B cell (primary cell): ENCODE measurements around the gene GCNA. TPM values are rescaled to one million over a fixed set of nuclear protein-coding genes. Genes with fewer than 3 reads are reported as not detected.
A peak's percentile ranks its signal among the peaks of the same experiment; 100 is the strongest.

Source experiments
- ATAC-seq: fragments of 200-7000 bp; cut with Tn5 transposase; one replicate; pipeline ENCODE4 v1.10.0; 2021; ENCODE audit warnings: low read depth, mild to moderate bottlenecking, moderate number of reproducible peaks, moderate library complexity
- CTCF ChIA-PET: fragments of 350-600 bp; sonication (Branson Sonifier 250); formaldehyde crosslinking; loops from one replicate; lab custom pipeline; 2021; ENCODE audit warnings: antibody characterized with exemption, inconsistent platforms; lab: Charles Lee
- POLR2A ChIA-PET: fragments of 350-600 bp; sonication (Branson Sonifier 250); formaldehyde crosslinking; loops from one replicate; lab custom pipeline; 2021; ENCODE audit warnings: antibody characterized with exemption; lab: Charles Lee
- DNase-seq: peaks from one replicate; pipeline ENCODE4 v3.0.0; 2013
- H2AFZ ChIP-seq: 2 replicates; pipeline ENCODE4 v1.6.1; 2012; ENCODE audit warnings: mild to moderate bottlenecking, low read depth, low read length; ENCODE audit not compliant: insufficient read depth, poor library complexity, severe bottlenecking
- H3K27ac ChIP-seq, 2 donors: 1 replicate in 1 of 2; 2 replicates in 1 of 2; pipeline ENCODE4 v1.5.1; 2012 to 2013; ENCODE audit warnings: low read length in 2 of 2, mild to moderate bottlenecking in 2 of 2, moderate library complexity in 1 of 2
- H3K27me3 ChIP-seq, 4 experiments: fragments of 200-600 bp in 1 of 4; sonication (generic) in 1 of 4; replicated peaks in 1 of 4; 1 replicate in 2 of 4; 2 replicates in 2 of 4; pipeline versions ENCODE4 v1.6.1 to v1.7.0; 2013 to 2016; ENCODE audit warnings: low read length in 3 of 4, mild to moderate bottlenecking in 2 of 4, mixed read lengths in 1 of 4, moderate library complexity in 1 of 4; ENCODE audit not compliant: insufficient read depth in 4 of 4, control insufficient read depth in 3 of 4; ENCODE audit errors: control extremely low read depth in 1 of 4
- H3K36me3 ChIP-seq, 2 experiments: replicated peaks in 1 of 2; 1 replicate in 1 of 2; 2 replicates in 1 of 2; pipeline versions ENCODE4 v1.6.1 to v1.7.1; 2013; ENCODE audit warnings: low read length in 1 of 2; ENCODE audit not compliant: insufficient read depth in 2 of 2, control insufficient read depth in 1 of 2; ENCODE audit errors: control extremely low read depth in 1 of 2, extremely low read depth in 1 of 2
- H3K4me1 ChIP-seq, 2 donors: fragments of 200-600 bp in 1 of 2; sonication (generic) in 1 of 2; 1 replicate in 1 of 2; 2 replicates in 1 of 2; pipeline versions ENCODE4 v1.5.1 to v1.6.1; 2013 to 2017; ENCODE audit warnings: low read length in 2 of 2; ENCODE audit not compliant: control insufficient read depth in 2 of 2, insufficient read depth in 2 of 2
- H3K4me2 ChIP-seq: replicated peaks from 2 replicates; pipeline ENCODE3; 2012; ENCODE audit warnings: mild to moderate bottlenecking, low read depth, low read length; ENCODE audit not compliant: poor library complexity, severe bottlenecking
- H3K4me3 ChIP-seq, 5 experiments: fragments of 200-600 bp in 1 of 5; sonication (generic) in 1 of 5; 1 replicate in 3 of 5; 2 replicates in 2 of 5; pipeline versions ENCODE4 v1.5.1 to v1.7.0; 2011 to 2016; ENCODE audit warnings: low read length in 4 of 5, mild to moderate bottlenecking in 4 of 5, low read depth in 2 of 5, control low read depth in 1 of 5, moderate library complexity in 1 of 5; ENCODE audit not compliant: insufficient read depth in 1 of 5; ENCODE audit errors: control extremely low read depth in 1 of 5, extremely low read depth in 1 of 5
- H3K79me2 ChIP-seq: fragments of 200-600 bp; sonication (generic); one replicate; pipeline ENCODE4 v1.6.0; 2016; ENCODE audit warnings: low read length; ENCODE audit not compliant: control insufficient read depth, insufficient read depth
- H3K9ac ChIP-seq: fragments of 200-600 bp; sonication (generic); 2 replicates; pipeline ENCODE4 v1.6.1; 2017; ENCODE audit warnings: mild to moderate bottlenecking, low read length, moderate library complexity
- H3K9me3 ChIP-seq, 3 donors: one replicate each; pipeline versions ENCODE4 v1.6.1 to v1.7.1; 2013; ENCODE audit warnings: low read length in 2 of 3; ENCODE audit not compliant: control insufficient read depth in 2 of 3, insufficient read depth in 1 of 3; ENCODE audit errors: control extremely low read depth in 1 of 3
- H4K20me1 ChIP-seq: 2 replicates; pipeline ENCODE4 v1.6.0; 2012; ENCODE audit warnings: mild to moderate bottlenecking, low read length; ENCODE audit not compliant: insufficient read depth, control insufficient read depth, poor library complexity, severe bottlenecking
- H3K27ac Mint-ChIP-seq: one replicate; pipeline ENCODE4 v1.8.0; 2021; ENCODE audit warnings: mixed read lengths
- H3K27me3 Mint-ChIP-seq: one replicate; pipeline ENCODE4 v1.8.0; 2021; ENCODE audit warnings: mixed read lengths
- H3K4me1 Mint-ChIP-seq: one replicate; pipeline ENCODE4 v1.8.0; 2021; ENCODE audit warnings: mixed read lengths
- H3K4me3 Mint-ChIP-seq: one replicate; pipeline ENCODE4 v1.8.0; 2021; ENCODE audit warnings: mixed read lengths
- H3K9me3 Mint-ChIP-seq: one replicate; pipeline ENCODE4 v1.8.0; 2022; ENCODE audit warnings: mixed read lengths; ENCODE audit not compliant: insufficient read depth
- EZH2 ChIP-seq: IDR thresholded peaks from 2 replicates; pipeline ENCODE4 v1.6.1; 2012; ENCODE audit warnings: borderline replicate concordance, low read depth, mild to moderate bottlenecking, moderate library complexity, low read length; ENCODE audit not compliant: insufficient read depth, poor library complexity, severe bottlenecking
- WGBS: methylation state at CpG from one replicate; pipeline ENCODE4 v1.1.5; 2013; ENCODE audit warnings: missing lambda C conversion rate; ENCODE audit not compliant: insufficient coverage; 5-methylcytosine and 5-hydroxymethylcytosine counted together
- intact Hi-C: fragments of 100-400 bp; cut with micrococcal nuclease; formaldehyde crosslinking; loops from one replicate; pipeline ENCODE4 v1.10.0; 2022
- polyA plus RNA-seq: library from polyadenylated mRNA; depleted of rRNA; stranded (reverse); fragments of >200 nt; gene quantifications from 2 replicates; pipeline ENCODE4 v1.2.3, GENCODE V29; 2012
- total RNA-seq, 2 donors: library from RNA; stranded (reverse); fragments of 120-200 nt in 1 of 2; gene quantifications; 1 replicate in 1 of 2; 2 replicates in 1 of 2; pipeline versions ENCODE4 v1.2.3 to v1.2.4, GENCODE V29; 2013 to 2022
- TF ChIP-seq, protein P1 (sequence below): fragments of 200-600 bp; IDR thresholded peaks from one replicate; pipeline ENCODE4 v1.8.0; 2022; ENCODE audit warnings: antibody characterized with exemption, mild to moderate bottlenecking

The GCNA gene
- total and polyA plus RNA-seq, 2 donors (not counting 1 experiment from before 2014, with no cell fraction given): 4.7 to 6.2 TPM

DNA sequence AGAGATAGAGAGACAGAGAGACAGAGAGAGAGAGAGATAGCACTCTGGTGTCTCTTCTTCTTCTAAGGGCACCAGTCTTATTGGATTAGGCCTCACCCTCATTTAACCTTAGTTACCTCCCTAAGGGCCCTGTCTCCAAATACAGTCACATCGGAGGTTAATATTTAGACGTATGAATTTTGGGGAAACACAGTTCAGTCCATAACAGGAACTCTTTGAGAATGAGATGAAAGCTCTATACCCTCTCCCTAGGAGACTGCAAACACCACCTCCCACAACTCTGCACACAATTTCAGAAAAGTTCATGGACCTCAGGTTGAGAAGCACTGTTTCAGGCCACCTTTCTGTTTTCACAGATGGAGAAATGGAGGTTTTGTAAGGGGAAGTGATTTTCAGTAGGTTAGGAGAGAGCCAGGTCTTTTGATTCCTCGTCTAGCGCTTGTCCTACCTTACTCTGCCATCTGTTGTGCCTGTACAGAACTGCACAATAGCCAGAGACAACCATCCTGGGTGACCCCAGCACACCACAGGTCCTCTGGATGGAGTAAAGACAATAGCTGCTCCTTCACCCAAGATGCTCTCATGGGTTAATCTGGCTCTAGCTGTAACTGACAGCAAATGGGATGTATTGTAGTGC, 72.2 kb downstream of the GCNA start:
- Histone ChIP-seq H3K27me3 (no peaks in the 10 kb centered on the region), H3K4me3 (no peak overlapping the region), H3K79me2 (no peaks in the 10 kb centered on the region), H3K4me2 (no peak overlapping the region), H3K9me3 (no peaks in the 10 kb centered on the region), H3K36me3 (no peaks in the 10 kb centered on the region), H2AFZ (no peak overlapping the region), H4K20me1 (no peaks in the 10 kb centered on the region), H3K27ac (no peak overlapping the region), H3K4me1 (peaks cover 0 to 5% of the 10 kb centered on the region in 2 donors), H3K9ac (no peak overlapping the region)
- H3K9me3 Mint-ChIP-seq: no peaks in the 10 kb centered on the region
- no peaks in the 10 kb centered on the region for H3K27me3 Mint-ChIP-seq
- no CpG with 5 or more reads among the region's 4 CpGs for WGBS
- H3K4me1 Mint-ChIP-seq: peaks cover 10% of the 10 kb centered on the region
- intact Hi-C loops: loop anchor here (5.0 kb wide), 1 partner anchor 233 kb away; no protein-coding TSS in a partner anchor
- H3K27ac Mint-ChIP-seq: no peak overlapping the region
- H3K4me3 Mint-ChIP-seq: no peak overlapping the region
- no peak for TF ChIP-seq EZH2
- TF ChIP-seq, protein P1, sequence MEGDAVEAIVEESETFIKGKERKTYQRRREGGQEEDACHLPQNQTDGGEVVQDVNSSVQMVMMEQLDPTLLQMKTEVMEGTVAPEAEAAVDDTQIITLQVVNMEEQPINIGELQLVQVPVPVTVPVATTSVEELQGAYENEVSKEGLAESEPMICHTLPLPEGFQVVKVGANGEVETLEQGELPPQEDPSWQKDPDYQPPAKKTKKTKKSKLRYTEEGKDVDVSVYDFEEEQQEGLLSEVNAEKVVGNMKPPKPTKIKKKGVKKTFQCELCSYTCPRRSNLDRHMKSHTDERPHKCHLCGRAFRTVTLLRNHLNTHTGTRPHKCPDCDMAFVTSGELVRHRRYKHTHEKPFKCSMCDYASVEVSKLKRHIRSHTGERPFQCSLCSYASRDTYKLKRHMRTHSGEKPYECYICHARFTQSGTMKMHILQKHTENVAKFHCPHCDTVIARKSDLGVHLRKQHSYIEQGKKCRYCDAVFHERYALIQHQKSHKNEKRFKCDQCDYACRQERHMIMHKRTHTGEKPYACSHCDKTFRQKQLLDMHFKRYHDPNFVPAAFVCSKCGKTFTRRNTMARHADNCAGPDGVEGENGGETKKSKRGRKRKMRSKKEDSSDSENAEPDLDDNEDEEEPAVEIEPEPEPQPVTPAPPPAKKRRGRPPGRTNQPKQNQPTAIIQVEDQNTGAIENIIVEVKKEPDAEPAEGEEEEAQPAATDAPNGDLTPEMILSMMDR: no peak
- ChIA-PET CTCF (interaction anchor here (0.5 to 1.4 kb wide), 5 partner anchors 26 to 116 kb away, joined by 3 to 5 read pairs (median 3); partner anchors contain the start of gene CXCR3), POLR2A (no interaction called here)
- DNase-seq (peak; percentile 41), ATAC-seq (peak; percentile 86)

DNA sequence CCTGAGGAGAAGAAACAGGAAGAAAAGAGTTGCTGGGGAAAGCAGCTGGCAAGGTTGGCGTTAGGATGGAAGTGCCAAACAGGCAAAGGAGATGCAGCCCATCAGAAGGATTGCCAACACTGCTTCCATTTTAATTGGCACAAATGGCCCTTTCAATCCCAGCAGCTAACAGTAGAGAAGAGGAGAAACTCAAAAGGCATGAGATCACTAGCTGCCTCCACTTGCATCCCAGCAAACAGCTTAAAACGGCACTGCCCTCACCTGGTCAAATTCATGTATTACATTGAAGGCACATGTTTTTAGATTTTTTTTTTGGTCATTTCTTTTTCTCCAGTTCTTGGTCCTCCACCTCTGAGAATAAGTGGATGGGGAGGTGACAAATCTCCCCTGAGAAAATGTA, 74.2 kb downstream of the GCNA start:
- Histone ChIP-seq H3K36me3 (no peaks in the 10 kb centered on the region), H3K9me3 (no peaks in the 10 kb centered on the region), H3K27me3 (no peaks in the 10 kb centered on the region), H2AFZ (no peak overlapping the region), H3K4me2 (no peak overlapping the region), H3K9ac (no peak overlapping the region), H3K4me3 (no peak overlapping the region), H3K79me2 (no peaks in the 10 kb centered on the region), H3K27ac (no peak overlapping the region), H4K20me1 (no peaks in the 10 kb centered on the region), H3K4me1 (peaks cover 0 to 5% of the 10 kb centered on the region in 2 donors)
- Mint-ChIP-seq H3K4me3 (no peak overlapping the region), H3K27me3 (no peaks in the 10 kb centered on the region), H3K4me1 (peaks cover 10% of the 10 kb centered on the region), H3K9me3 (no peaks in the 10 kb centered on the region), H3K27ac (peak overlapping the region; percentile 34)
- TF ChIP-seq, protein P1: peak; percentile 66
- TF ChIP-seq EZH2: no peak
- ATAC-seq (peak; percentile 69), DNase-seq (peak; percentile 64)
- WGBS: 83% methylated on average over 1 of the region's 2 CpGs
- POLR2A ChIA-PET: interaction anchor here (0.6 to 0.7 kb wide), 2 partner anchors 53 to 78 kb away, joined by 3 to 5 read pairs; no protein-coding TSS in a partner anchor
- intact Hi-C loops: loop anchor here (1.0 to 5.0 kb wide), 2 partner anchors 43 to 235 kb away; no protein-coding TSS in a partner anchor
- CTCF ChIA-PET: interaction anchor here (0.9 to 1.7 kb wide), 9 partner anchors 9 to 234 kb away, joined by 3 to 7 read pairs (median 4); partner anchors contain the start of gene CXCR3
